Liver (tissue), 3 donors: Measurements from ENCODE around the gene COG7.

Source experiments
- RAD21 ChIP-seq, 2 donors: IDR thresholded peaks; 2 replicates each; pipeline ENCODE4 v1.6.1; 2016; ENCODE audit warnings: antibody characterized with exemption in 2 of 2, mild to moderate bottlenecking in 2 of 2
- SP1 ChIP-seq: IDR thresholded peaks from 2 replicates; pipeline ENCODE4 v1.6.1; 2018; ENCODE audit warnings: antibody characterized with exemption, mild to moderate bottlenecking
- TAF1 ChIP-seq: conservative IDR thresholded peaks from 2 replicates; pipeline ENCODE4 v1.6.1; 2016; ENCODE audit warnings: antibody characterized with exemption, mild to moderate bottlenecking
- TF ChIP-seq, protein P1 (sequence below): fragments of 150-350 bp; IDR thresholded peaks from 2 replicates; pipeline ENCODE4 v1.5.1; 2017; ENCODE audit warnings: improper control_type of control experiment, low read depth, low read length; ENCODE audit not compliant: missing input control
- TF ChIP-seq, protein P2 (sequence below): IDR thresholded peaks from 2 replicates; pipeline ENCODE4 v1.6.1; 2016; ENCODE audit warnings: antibody characterized with exemption
- TF ChIP-seq, protein P3 (sequence below): IDR thresholded peaks from 2 replicates; pipeline ENCODE4 v1.6.1; 2016; ENCODE audit warnings: antibody characterized with exemption
- TF ChIP-seq, protein P4 (sequence below): IDR thresholded peaks from 2 replicates; pipeline ENCODE4 v1.6.1; 2016; ENCODE audit warnings: antibody characterized with exemption, mild to moderate bottlenecking
- donor health status: healthy.
- donor health status: healthy.

DNA sequence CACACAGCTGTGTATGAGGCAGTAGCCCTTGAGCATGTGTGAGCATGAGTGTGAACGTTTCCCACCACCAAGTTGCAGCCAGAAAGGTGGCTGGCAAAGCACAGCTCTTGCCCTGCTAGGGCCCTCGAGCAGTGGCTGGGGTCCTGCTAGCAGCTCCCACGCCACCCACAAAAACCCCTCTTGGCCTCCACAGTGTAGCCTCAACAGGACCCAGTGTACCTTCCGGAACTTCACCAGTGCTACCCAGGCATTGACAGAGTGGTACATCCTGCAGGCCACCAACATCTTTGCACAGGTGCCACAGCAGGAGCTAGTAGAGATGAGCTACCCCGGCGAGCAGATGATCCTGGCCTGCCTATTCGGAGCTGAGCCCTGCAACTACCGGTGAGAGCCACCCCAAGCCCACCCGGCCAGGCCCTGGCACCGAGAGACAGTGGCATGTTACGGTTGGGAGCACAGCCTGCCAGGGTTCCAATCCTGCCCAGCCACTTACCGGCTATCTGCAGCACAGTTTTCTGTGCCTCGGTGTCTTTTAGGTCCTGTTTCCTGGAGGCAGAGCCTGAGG, 97.8 kb downstream of the COG7 start:
- TF ChIP-seq TAF1 = no peak
- TF ChIP-seq, protein P1, sequence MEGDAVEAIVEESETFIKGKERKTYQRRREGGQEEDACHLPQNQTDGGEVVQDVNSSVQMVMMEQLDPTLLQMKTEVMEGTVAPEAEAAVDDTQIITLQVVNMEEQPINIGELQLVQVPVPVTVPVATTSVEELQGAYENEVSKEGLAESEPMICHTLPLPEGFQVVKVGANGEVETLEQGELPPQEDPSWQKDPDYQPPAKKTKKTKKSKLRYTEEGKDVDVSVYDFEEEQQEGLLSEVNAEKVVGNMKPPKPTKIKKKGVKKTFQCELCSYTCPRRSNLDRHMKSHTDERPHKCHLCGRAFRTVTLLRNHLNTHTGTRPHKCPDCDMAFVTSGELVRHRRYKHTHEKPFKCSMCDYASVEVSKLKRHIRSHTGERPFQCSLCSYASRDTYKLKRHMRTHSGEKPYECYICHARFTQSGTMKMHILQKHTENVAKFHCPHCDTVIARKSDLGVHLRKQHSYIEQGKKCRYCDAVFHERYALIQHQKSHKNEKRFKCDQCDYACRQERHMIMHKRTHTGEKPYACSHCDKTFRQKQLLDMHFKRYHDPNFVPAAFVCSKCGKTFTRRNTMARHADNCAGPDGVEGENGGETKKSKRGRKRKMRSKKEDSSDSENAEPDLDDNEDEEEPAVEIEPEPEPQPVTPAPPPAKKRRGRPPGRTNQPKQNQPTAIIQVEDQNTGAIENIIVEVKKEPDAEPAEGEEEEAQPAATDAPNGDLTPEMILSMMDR = no peak
- TF ChIP-seq, protein P2, sequence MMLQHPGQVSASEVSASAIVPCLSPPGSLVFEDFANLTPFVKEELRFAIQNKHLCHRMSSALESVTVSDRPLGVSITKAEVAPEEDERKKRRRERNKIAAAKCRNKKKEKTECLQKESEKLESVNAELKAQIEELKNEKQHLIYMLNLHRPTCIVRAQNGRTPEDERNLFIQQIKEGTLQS = no peak
- TF ChIP-seq SP1 = no peak
- TF ChIP-seq RAD21 (IDR thresholded peaks at IDR 0.05) = no peak
- TF ChIP-seq, protein P3, sequence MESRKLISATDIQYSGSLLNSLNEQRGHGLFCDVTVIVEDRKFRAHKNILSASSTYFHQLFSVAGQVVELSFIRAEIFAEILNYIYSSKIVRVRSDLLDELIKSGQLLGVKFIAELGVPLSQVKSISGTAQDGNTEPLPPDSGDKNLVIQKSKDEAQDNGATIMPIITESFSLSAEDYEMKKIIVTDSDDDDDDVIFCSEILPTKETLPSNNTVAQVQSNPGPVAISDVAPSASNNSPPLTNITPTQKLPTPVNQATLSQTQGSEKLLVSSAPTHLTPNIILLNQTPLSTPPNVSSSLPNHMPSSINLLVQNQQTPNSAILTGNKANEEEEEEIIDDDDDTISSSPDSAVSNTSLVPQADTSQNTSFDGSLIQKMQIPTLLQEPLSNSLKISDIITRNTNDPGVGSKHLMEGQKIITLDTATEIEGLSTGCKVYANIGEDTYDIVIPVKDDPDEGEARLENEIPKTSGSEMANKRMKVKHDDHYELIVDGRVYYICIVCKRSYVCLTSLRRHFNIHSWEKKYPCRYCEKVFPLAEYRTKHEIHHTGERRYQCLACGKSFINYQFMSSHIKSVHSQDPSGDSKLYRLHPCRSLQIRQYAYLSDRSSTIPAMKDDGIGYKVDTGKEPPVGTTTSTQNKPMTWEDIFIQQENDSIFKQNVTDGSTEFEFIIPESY = no peak
- TF ChIP-seq, protein P4, sequence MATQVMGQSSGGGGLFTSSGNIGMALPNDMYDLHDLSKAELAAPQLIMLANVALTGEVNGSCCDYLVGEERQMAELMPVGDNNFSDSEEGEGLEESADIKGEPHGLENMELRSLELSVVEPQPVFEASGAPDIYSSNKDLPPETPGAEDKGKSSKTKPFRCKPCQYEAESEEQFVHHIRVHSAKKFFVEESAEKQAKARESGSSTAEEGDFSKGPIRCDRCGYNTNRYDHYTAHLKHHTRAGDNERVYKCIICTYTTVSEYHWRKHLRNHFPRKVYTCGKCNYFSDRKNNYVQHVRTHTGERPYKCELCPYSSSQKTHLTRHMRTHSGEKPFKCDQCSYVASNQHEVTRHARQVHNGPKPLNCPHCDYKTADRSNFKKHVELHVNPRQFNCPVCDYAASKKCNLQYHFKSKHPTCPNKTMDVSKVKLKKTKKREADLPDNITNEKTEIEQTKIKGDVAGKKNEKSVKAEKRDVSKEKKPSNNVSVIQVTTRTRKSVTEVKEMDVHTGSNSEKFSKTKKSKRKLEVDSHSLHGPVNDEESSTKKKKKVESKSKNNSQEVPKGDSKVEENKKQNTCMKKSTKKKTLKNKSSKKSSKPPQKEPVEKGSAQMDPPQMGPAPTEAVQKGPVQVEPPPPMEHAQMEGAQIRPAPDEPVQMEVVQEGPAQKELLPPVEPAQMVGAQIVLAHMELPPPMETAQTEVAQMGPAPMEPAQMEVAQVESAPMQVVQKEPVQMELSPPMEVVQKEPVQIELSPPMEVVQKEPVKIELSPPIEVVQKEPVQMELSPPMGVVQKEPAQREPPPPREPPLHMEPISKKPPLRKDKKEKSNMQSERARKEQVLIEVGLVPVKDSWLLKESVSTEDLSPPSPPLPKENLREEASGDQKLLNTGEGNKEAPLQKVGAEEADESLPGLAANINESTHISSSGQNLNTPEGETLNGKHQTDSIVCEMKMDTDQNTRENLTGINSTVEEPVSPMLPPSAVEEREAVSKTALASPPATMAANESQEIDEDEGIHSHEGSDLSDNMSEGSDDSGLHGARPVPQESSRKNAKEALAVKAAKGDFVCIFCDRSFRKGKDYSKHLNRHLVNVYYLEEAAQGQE = no peak
